Neural progenitor cell (in vitro differentiated cells): ENCODE data around the gene SMIM28.

Experiments
- CTCF ChIP-seq: fragments of 200-600 bp; sonication (generic); IDR thresholded peaks from 2 replicates; pipeline ENCODE4 v1.5.1; 2017; ENCODE audit warnings: antibody characterized with exemption, mild to moderate bottlenecking
- EZH2phosphoT487 ChIP-seq: fragments of 200-600 bp; sonication (generic); IDR thresholded peaks from 2 replicates; pipeline ENCODE4 v1.6.1; 2017; ENCODE audit warnings: antibody characterized with exemption

GRCh38 chr6:138424004-138424904 is 46.5 kb downstream of the SMIM28 start:
- no peak for TF ChIP-seq CTCF
- no peak for TF ChIP-seq EZH2phosphoT487
